ENCODE data around the gene MMAB.

MMAB gene

DNA sequence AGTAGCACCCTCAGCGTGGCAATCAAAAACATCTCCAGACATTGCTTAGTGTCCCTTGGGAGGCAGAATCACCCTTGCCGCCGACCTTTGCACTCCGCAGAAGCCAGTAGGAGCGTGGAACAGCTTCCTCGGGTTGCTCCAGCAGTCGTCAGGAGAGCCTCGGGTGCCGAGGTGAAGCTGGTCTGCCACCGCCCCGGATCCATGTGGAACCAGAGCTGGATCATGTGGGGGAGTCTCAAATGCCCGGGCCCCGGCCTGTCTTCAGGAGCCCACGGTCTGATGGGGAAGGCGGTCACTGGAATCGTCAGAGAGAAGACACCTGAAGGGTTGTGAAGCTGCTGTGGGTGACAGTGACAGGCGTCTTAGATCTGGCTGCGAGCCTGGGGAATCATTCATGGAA, 14.6 kb upstream of the MMAB start:
- TF ChIP-seq, protein P1, sequence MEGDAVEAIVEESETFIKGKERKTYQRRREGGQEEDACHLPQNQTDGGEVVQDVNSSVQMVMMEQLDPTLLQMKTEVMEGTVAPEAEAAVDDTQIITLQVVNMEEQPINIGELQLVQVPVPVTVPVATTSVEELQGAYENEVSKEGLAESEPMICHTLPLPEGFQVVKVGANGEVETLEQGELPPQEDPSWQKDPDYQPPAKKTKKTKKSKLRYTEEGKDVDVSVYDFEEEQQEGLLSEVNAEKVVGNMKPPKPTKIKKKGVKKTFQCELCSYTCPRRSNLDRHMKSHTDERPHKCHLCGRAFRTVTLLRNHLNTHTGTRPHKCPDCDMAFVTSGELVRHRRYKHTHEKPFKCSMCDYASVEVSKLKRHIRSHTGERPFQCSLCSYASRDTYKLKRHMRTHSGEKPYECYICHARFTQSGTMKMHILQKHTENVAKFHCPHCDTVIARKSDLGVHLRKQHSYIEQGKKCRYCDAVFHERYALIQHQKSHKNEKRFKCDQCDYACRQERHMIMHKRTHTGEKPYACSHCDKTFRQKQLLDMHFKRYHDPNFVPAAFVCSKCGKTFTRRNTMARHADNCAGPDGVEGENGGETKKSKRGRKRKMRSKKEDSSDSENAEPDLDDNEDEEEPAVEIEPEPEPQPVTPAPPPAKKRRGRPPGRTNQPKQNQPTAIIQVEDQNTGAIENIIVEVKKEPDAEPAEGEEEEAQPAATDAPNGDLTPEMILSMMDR (IDR thresholded peaks at IDR 0.05; ENCODE audit: low read depth, low read length, missing control alignments), result no peak
- DNase-seq (ENCODE audit: low read depth), result no peak
- no peak overlapping the region for H3K4me3 ChIP-seq (ENCODE audit: low read depth, low read length)

- DNase-seq (ENCODE audit: low read depth), result no peak
- TF ChIP-seq, protein P1 (IDR thresholded peaks at IDR 0.05; ENCODE audit: low read depth, low read length, missing control alignments), result no peak
- H3K4me3 ChIP-seq (ENCODE audit: low read depth, low read length), result no peak overlapping the region
Measured at GRCh38 chr12:109586385-109587296, 13.3 kb upstream of the MMAB start.

GRCh38 chr12:109583733-109584132, 10.4 kb upstream of the MMAB start:
- TF ChIP-seq, protein P1 (IDR thresholded peaks at IDR 0.05; ENCODE audit: low read depth, low read length, missing control alignments), result no peak
- no peak for DNase-seq (ENCODE audit: low read depth)
- no peak overlapping the region for H3K4me3 ChIP-seq (ENCODE audit: low read depth, low read length)

- TF ChIP-seq, protein P1 (IDR thresholded peaks at IDR 0.05; ENCODE audit: low read depth, low read length, missing control alignments), result no peak
- no peak for DNase-seq (ENCODE audit: low read depth)
- no peak overlapping the region for H3K4me3 ChIP-seq (ENCODE audit: low read depth, low read length)
Measured at GRCh38 chr12:109582636-109583035, 9.3 kb upstream of the MMAB start.

GRCh38 chr12:109581856-109582255, 8.6 kb upstream of the MMAB start:
- TF ChIP-seq, protein P1 (IDR thresholded peaks at IDR 0.05; ENCODE audit: low read depth, low read length, missing control alignments), result no peak

GRCh38 chr12:109581334-109581691, 8.0 kb upstream of the MMAB start:
- DNase-seq (ENCODE audit: low read depth), result no peak
- no peak overlapping the region for H3K4me3 ChIP-seq (ENCODE audit: low read depth, low read length)
- TF ChIP-seq, protein P1 (IDR thresholded peaks at IDR 0.05; ENCODE audit: low read depth, low read length, missing control alignments), result no peak

More at GRCh38 chr12:109581856-109582255, 8.6 kb upstream of the MMAB start:
- no peak for DNase-seq (ENCODE audit: low read depth)
- H3K4me3 ChIP-seq (ENCODE audit: low read depth, low read length), result no peak overlapping the region
